Activated CD4-positive, alpha-beta T cell treated with anti-CD3 and anti-CD28 coated beads, Interleukin-2, amount 50 U/mL, for 24 hours (primary cell): ENCODE results near the gene CACNA1E.

Experiments used
- DNase-seq, 2 donors: peaks; one replicate each; pipeline ENCODE4 v3.0.0-alpha.2; 2020; ENCODE audit warnings: low read depth in 1 of 2, low spot score in 1 of 2

CACNA1E gene

GRCh38 chr1:181674617-181675016 lies 191.3 kb downstream of the CACNA1E start:
- no peak for DNase-seq

GRCh38 chr1:181675091-181675917 lies 192.0 kb downstream of the CACNA1E start:
- no peak for DNase-seq

- no peak for DNase-seq
Measured at GRCh38 chr1:181675918-181676190, 192.5 kb downstream of the CACNA1E start.

GRCh38 chr1:181676269-181676668 lies 193.0 kb downstream of the CACNA1E start:
- no peak for DNase-seq

- no peak for DNase-seq
Measured at GRCh38 chr1:181680332-181680731, 197.0 kb downstream of the CACNA1E start.

- no peak for DNase-seq
Measured at GRCh38 chr1:181680871-181681270, 197.6 kb downstream of the CACNA1E start.

GRCh38 chr1:181685211-181685610 lies 201.9 kb downstream of the CACNA1E start:
- no peak for DNase-seq

GRCh38 chr1:181701891-181702290 lies 218.6 kb downstream of the CACNA1E start:
- DNase-seq: no peak

GRCh38 chr1:181704546-181704945 lies 221.2 kb downstream of the CACNA1E start:
- DNase-seq: no peak

- no peak for DNase-seq
Measured at GRCh38 chr1:181711820-181712219, 228.5 kb downstream of the CACNA1E start.

- DNase-seq: no peak
Measured at GRCh38 chr1:181712711-181713110, 229.4 kb downstream of the CACNA1E start.

GRCh38 chr1:181714428-181714827 lies 231.1 kb downstream of the CACNA1E start:
- no peak for DNase-seq

- DNase-seq: no peak
Measured at GRCh38 chr1:181718034-181718433, 234.7 kb downstream of the CACNA1E start.

- DNase-seq: no peak
Measured at GRCh38 chr1:181726320-181727012, 243.1 kb downstream of the CACNA1E start.

- DNase-seq: no peak
Measured at GRCh38 chr1:181730606-181731005, 247.3 kb downstream of the CACNA1E start.

- no peak for DNase-seq
Measured at GRCh38 chr1:181732218-181732990, 249.1 kb downstream of the CACNA1E start.

- no peak for DNase-seq
Measured at GRCh38 chr1:181733486-181733885, 250.2 kb downstream of the CACNA1E start.

GRCh38 chr1:181737056-181737455 lies 253.7 kb downstream of the CACNA1E start:
- DNase-seq: no peak

GRCh38 chr1:181739214-181739613 lies 255.9 kb downstream of the CACNA1E start:
- DNase-seq: no peak

GRCh38 chr1:181742426-181742825 lies 259.1 kb downstream of the CACNA1E start:
- no peak for DNase-seq

GRCh38 chr1:181743878-181744312 lies 260.6 kb downstream of the CACNA1E start:
- DNase-seq: no peak

- no peak for DNase-seq
Measured at GRCh38 chr1:181746224-181746623, 262.9 kb downstream of the CACNA1E start.
